ENCODE results near the gene UST.

UST gene

DNA sequence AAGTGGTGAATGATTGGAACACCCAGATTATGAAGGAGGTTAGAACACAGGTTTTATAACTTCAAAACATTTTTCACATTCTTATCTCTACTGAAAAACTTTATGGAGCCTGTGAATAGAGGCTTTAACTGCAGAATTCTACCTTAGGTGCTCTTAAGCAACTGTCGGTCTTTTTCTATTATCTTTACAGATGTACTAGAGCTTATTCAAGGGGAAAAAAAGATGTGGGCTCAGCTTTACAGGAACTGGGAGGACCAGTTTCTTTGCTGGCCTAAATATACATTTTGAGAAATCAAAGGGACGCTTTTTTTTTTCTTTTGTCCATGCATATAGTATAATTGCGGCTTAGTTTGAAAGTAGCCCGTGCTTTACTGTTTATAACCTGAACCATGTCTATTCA lies 58.9 kb downstream of the UST start:
- DNase-seq = no peak

DNA sequence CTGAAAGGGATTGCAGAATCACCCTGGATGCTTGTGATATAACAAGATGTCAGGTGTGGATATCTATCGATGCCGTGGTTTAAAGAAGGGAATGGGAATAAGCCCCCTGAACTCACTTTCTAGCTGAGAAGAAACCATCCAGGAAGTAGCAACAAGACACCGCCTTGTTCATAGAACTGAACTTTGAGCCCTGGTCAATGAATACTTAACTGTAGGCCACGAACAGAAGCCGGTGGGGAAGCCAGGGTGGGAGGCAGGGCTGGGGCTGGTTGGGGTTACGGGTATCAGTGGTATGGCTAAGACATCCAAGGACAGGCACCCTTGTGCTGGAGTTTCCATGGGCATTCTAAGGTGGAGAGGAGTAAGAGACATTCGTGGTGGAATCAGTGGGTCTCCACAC lies 61.0 kb downstream of the UST start:
- no peak for DNase-seq

DNA sequence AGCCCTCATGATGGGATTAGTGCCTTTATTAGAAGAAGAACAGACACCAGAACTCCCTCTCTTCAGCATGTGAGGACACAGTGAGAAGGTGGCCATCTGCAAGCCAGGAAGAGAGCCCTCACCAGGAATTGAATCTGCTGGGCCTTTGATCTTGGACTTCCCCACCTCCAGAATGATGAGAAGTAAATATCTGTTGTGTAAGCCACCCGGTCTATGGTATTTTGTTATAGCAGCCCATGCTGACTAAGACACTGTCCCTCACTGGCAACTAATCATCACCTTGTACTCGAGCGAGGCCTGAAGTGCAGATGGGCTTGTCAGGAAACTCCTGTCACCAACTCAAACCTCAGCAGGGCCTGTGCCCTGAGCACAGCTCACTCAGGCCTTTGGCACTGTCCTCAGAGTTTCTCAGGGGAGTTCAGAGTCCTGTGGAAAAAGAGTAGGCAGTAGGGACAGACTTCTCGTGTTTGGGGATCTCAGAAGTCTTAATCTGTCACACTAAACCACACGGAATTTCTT lies 62.0 kb downstream of the UST start:
- no peak for DNase-seq

DNA sequence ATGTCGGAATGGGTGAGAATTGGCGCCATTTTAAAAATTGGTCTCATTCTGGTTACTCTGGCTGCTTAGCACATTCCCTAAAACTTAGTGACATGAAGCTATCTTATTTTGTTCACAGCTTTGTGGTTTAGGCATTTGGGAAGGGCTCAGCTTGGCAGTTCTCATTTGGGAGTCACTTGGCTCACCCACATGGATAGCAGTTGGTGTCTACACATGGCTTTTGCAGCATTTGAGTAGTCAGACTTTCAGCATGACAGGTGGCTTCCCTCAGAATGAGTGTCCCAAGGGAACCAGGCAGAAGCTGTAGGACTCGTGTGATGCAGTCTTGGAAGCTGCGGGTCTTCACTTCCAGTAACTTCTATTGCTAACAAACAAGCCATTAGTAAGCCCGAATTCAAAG lies 64.6 kb downstream of the UST start:
- DNase-seq = no peak

DNA sequence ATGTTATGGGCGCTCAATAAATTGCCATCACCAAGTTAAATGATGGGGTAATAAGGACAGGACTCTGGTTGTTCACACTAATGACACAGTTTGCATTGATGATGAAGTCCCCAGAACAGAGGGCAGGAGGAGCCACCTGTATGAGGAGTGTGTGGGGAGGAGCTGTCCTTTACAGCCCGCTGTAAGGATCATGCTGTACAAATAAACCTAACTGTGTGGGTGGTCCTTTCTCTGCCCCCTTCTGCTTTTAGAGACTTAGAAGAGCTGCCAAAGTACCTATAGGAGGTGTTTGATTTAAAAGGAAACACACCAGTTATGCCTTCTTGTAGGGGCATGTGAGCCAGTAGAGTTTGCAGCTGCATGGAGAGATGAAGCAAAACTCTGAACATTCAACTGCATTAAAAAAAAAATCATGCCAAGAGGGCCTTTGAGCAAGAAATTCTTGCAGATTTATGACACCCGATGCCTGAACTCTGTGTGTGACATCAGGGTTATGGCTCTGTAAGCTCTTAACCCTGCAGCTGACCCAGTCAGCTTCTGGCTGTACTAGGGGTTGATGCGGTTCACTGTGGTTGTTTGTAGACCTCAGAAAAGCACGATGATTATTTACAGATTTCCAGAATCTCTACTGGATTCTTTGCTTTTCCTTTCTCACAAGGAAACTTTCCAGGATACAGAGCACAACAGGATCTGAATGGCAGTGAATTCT lies 67.4 kb downstream of the UST start:
- DNase-seq = no peak

DNA sequence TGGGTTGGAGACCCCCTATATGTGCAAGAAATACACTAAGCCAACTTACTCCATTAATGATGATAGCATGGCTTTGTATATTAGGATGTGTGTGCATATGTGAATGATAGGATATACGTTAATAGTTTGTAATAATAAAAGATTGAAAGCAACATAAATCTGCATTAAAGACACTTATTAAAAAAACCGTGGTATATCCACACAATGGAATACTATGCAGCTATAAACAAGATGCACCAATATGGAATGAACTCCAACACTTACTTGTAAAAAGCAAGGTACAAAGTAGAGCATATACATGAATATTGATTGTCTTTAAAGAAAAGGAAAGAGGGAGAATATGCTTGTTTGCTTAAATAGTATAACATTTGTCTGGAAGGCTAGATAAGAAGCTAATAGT lies 68.0 kb downstream of the UST start:
- DNase-seq = no peak

DNA sequence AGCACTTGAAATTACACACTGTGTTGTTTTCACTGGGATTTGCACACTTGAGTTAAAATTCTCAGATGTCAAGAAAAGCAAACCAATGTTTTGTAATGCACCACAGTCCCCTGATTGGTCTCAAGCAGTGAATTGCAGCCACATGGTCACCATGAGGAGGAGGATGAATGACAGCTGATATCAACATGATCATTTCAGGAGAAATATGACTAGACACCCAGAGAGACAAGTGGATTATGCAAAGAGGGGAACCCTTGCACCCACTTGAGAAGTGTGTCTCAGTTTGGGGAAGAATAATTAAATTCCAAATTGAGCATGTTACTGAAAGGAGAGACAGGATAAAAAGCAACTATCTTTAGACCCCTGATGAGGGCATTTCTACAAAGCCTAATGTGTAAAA lies 69.3 kb downstream of the UST start:
- no peak for DNase-seq

DNA sequence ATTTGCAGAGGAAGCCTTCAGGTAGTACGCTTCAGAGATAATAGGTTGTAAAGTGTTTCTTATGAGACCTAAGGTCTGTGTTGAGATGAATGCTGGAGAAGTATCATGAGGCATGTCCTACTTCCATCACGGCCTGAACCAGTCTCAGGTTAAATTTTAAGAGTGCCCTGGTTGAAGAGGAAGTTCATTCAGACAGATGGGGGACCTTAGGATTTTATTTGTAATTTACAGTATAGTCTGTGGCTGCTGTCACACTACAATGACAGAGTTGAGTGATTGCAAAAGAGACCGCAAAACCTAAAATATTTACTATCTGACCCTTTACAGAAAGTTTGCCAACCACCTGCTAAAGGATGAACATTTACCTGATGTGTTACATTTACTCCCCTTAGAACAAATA lies 70.9 kb downstream of the UST start:
- DNase-seq = no peak

DNA sequence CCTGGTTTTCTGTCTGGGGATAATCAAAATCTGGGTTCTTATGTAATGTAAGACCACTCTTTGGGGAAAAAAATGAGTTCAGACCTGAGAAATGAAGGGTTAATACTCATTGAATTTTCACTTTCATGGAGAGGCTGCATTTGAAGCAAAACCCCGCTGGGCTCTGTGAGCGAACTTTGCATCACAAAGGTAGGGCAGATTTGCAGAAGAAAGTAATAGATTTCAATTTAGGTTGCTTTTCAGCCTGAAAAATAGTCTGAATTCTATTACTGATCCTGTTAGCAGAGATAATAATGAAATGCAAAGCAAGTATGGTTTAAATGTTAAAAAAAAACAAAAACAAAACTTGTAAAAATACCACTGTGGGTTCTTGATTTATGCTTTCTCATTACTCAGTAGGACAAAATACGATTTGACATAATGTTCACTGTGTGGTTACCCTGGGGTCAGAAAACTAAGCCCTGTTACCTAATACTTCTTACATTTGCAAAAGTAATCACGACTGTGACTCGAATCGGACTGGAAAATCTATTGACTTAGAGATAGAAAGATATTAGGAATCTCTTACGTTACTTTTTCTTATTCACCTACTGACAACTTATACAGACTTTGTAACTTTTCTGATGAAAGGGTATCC lies 72.2 kb downstream of the UST start:
- peak; percentile 24 for DNase-seq

DNA sequence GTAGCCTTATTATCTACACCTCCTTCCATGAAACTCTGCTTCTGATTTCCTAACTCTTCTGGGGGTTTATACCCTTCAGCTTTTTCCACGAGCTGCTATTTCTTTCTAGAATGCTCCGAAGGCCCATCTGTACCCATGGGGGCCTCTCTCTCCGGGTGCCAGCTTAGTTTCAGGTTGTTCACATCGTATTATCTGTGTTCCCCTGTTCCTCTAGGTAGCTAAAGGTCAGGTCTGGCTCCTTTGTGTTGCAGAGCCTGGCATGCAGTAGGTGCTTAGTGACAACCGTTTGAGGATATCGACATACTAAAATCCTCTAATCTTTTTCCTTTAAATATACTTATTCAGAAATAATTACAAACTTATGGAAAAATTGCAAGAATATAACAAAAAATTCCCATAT lies 73.0 kb downstream of the UST start:
- no peak for DNase-seq

DNA sequence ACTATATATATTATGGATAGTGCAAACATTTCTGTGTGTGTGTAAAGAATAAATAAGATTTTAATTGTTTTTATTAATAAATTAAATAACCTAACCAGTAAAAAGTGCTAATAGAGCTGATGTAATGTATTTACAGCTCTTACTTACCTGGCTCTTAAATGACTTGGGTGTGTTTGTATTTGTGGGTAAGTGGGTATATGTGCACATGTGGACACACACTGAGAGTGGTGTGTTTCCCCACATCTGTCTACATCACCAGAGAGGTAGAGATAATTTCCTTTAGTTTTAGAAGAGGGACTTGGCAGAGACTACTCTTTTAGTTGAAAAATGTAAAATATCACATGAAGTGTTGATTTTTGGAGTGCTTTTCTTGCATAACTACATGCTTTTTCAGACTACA lies 76.0 kb downstream of the UST start:
- no peak for DNase-seq

DNA sequence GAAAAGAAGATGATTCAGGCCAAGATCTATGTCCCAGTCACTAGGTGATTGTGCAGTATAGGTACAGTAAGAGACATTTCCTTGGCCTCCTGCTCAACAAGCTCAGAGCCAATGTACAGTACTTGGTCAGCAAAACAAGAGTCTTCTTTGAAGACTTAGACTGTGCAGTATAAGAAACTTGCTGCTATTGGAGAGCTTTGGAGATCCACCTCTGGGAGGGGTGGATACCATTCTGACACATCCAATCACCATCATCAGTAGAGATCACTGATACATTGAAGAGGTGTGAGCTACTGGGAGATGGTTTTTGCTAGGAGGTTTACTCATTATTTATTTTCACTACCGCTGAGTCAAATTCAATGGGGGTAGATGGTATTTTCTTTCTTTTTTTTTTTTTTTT lies 77.5 kb downstream of the UST start:
- DNase-seq = no peak

DNA sequence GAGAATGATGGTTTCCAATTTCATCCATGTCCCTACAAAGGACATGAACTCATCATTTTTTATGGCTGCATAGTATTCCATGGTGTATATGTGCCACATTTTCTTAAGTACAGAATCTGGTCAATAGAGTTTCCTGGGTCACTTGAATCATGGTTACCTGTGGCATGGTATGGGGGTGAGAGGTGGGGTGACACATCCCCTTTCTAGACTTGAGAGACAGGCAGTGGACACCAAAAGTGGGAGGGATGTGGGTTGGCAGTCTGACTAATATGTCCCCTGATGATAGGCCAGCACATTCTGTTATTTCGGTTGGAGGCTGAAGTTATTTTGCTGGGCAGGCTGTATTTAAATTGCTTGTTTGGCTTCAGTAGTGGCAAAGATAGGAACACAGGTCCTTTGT lies 78.1 kb downstream of the UST start:
- no peak for DNase-seq

DNA sequence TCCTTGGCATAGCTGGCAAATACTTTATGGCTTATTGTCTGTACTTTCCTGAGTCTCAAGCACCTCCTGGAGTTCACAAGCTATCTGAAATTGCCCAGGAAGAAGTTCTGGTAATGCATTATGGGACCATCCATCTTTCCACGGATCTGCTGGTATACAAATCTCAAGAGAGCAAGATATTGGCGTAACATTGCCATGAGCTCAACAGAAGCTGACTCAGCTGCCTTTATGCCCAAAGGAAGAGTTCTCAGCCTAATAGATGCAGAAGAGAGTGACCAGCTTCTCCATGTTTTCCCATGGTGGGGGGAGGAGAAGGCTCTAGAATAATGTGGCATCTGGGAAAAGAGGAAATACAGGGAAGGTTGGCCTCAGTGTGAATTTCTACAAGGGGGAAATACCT lies 78.7 kb downstream of the UST start:
- no peak for DNase-seq

DNA sequence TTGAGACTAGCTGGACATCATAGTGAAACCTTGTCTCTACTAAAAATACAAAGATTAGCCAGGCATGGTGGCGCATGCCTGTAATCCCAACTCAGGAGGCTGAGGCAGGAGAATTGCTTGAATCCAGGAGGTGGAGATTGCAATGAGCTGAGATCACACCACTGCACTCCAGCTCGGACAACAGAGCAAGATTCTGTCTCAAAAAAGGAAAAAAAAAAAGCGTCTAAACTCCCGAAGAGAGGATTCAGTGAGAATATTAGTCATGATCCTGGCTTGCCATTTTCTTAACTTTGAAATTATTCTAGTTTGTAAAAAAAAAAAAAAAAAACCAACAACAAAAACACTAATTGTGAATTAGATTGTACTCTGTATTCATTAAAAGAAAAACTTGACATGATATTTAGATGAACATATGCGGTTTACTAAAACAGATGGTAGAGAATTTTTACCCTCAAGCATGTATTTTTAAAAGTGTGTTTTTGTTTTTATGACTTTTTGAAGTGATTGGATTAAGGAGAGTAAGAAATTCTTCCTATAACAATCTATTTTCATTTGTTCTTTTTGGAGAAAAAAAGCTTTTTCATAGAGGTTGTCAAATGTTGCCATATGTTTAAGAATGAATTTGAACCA lies 80.7 kb downstream of the UST start:
- DNase-seq = no peak

DNA sequence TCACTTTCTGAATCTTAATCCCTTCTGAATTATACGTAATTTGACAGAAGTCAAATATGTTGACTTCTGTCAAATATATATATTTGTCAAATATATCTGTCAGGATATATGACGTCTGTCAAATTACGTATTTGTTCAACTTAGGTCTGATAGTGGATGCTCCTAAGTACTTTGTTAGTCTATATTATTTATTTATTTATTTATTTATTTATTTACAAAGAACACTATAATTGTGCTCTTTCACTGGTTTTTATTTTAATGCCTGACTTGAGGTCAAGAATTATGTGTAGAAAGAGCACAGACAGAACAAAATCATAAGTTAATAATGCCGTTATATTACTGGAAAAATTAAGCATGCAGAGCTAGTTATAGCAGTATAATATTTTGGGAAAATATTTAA lies 81.2 kb downstream of the UST start:
- no peak for DNase-seq

DNA sequence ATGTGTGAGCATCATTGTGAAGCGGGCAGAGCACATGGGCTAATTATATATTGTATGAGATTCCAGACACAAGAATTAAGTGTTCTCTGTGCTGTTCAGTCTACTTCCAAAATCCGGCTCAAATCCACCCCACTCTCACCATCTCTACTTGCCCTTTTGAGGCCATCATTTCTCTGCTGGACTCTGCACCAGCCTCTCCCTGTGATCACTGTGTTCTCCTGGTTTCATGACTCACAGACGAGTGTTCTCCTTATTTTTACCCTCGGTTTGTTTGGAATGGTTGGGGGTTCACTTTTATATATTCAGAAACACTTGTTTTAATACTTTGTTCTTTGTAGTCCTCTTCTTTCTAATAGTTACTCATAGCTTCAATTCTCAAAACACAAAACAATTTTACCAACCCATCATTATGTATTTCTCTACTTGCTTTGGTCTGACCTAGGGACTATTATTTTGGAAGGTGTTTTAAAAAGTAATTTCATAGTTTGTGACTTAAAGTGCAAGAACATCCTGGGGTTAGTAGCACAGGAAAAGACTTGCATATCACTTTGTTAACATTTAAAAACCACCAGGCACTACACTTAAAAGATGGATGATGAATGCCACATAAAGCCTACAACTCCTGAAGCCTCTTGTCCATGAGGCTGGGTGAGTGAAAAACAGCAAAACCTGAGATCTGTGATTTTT lies 82.7 kb downstream of the UST start:
- DNase-seq = no peak

DNA sequence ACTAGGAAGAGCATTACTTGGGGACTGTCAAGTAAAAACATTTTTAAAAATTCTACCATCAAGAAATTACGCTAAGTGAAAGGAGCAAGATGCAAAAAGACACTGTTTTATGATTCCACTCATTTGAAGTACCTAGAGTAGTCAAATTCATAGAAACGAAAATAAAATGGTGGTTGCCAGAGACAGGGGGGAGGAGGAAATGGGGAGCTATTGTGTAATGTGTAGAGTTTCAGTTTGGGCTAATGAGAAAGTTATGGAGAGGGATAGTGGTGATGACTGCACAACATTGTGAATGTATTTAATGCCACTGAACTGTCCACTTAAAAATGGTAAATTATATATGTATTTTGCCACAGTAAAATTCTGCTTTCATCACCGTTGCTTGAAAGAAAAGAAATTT lies 83.8 kb downstream of the UST start:
- DNase-seq = no peak

DNA sequence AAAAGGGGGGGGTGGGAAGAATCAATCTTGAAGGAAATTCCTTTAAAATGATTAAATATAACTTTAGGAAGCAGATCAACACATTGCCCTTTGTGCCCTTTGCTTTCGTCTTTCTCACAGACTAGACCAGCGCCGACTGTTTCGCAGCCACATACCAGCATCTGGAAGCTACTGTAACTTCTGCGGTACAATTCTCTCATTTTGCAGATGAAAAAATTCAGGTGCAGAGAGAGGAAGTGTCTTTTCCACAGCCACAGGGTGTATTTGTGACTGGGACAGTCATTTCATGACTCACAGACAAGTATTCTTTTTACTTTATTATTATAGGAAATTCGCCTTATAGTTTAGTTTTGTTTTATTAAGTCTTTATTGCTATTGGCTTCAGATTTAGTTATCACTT lies 84.2 kb downstream of the UST start:
- DNase-seq = no peak

DNA sequence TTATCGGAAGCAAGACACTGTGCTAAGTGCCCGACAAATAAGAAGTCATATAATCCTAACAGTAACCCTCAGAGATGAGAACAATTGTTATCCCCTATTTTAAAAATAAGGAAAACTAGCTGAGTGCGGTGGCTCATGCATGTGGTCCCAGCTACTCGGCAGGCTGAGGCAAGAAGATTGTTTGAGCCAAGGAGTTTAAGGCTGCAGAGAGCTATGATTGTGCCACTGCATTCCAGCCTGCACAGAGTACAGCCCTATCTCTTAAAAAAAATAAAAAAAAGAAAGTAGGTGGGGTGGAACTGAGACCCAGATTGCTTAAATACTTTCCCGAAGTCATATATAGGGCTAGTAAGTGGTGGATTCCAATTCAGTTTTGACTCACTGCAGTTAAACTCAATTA lies 84.7 kb downstream of the UST start:
- DNase-seq = no peak

DNA sequence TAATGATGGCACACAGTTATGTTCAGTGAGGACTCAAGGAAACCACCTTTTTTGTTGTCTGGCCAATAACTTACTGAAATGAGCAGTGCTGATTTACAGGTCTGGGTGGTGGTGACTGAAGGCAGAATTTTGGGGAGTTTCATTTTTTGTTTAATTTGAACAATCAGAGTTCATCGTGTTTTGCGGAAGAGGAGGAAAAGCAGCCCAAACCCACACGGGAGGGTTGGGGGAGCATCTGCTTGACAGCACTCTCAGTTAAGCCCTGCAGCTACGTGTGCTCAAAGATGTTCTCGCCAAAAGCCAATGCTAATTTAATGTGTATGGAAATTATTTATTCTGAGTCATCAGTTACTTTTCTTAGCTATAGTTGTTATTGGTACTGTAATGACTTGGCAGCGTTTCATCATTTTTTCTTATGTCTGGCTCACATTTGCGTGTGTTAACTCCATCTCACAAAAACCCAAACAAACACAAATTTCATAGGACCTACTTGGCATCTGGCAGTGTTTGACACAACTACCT lies 89.2 kb downstream of the UST start:
- peak; percentile 57 for DNase-seq

DNA sequence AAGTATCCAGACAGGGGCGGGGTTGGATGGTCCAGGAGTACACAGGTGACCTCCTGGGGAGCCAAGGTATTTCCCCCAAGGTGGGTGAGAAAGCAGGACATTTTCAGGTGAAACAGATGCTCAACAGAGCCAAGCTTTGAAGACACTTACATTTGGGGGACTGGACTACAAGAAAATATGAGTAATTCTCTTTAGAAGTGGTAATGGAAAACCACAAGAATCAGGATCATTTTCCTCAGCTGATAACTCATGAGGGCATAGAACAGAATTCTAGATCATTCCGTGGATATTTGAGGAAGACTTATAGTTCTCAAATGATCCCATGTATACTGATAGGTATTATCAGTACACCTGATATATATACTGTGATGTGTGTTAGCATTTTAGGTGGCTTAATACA lies 89.9 kb downstream of the UST start:
- no peak for DNase-seq

DNA sequence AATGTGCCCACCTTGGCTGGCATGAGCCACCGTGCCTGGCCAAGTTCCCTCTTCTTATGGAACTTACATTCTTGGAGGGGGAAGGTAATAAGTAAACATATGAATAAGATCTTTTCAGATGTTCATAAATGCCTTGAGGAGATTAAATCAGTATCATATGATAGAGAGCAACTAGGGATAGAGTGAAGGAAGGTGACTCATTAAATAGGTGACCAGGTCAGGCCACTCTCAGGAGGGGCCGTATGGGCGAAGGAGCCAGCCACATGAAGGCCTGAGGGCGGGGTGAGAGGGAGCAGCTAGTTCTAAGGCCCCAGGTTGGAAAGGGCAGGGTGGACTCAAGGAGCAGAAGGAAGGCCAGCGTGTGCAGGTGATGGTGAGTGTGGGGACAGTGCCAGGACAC lies 91.1 kb downstream of the UST start:
- no peak for DNase-seq

DNA sequence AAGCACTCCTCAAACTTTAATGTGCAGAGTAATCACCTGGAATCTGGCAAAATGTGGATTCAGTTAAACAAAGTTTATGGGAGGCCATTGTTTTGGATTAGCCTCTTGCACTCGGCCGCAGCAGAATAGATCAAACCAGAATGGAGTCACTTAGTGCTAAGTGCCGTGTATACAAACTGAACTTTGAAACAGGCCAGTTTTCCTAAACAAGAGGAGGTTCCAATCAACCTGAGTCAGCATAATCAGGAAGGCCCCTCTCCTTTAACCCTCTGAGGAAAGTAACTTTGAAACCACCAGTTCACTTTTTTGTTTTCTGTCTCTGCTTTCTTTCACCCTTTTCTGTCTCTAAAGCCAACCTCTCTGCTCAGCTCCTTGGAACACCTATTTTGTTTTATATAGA lies 92.2 kb downstream of the UST start:
- no peak for DNase-seq

Data from eye (tissue), 1 donor.